Endodermal cell (in vitro differentiated cells): ENCODE measurements around the gene ASTL. TPM values are rescaled to one million over a fixed set of nuclear protein-coding genes. Genes with fewer than 3 reads are reported as not detected.

ENCODE experiments used
- DNase-seq: peaks from one replicate; pipeline ENCODE4 v3.0.0-alpha.2; 2017
- H3K27ac ChIP-seq: 2 replicates; pipeline ENCODE4 v1.5.1; 2013; ENCODE audit warnings: mild to moderate bottlenecking, low read depth, low read length, moderate library complexity
- H3K27me3 ChIP-seq: 2 replicates; pipeline ENCODE4 v1.6.1; 2013; ENCODE audit warnings: mild to moderate bottlenecking, low read length, moderate library complexity; ENCODE audit not compliant: insufficient read depth, control insufficient read depth, poor library complexity, severe bottlenecking
- H3K36me3 ChIP-seq: 2 replicates; pipeline ENCODE4 v1.7.0; 2013; ENCODE audit warnings: mild to moderate bottlenecking, low read length, moderate library complexity; ENCODE audit not compliant: control insufficient read depth, insufficient read depth
- H3K4me1 ChIP-seq: one replicate; pipeline ENCODE4 v1.7.0; 2013; ENCODE audit warnings: low read length; ENCODE audit not compliant: control insufficient read depth, insufficient read depth
- H3K4me3 ChIP-seq: 2 replicates; pipeline ENCODE4 v1.5.1; 2013; ENCODE audit warnings: mild to moderate bottlenecking, low read length, moderate library complexity
- H3K9ac ChIP-seq: 2 replicates; pipeline ENCODE4 v1.6.1; 2013; ENCODE audit warnings: mild to moderate bottlenecking, low read length, moderate library complexity; ENCODE audit not compliant: poor library complexity, severe bottlenecking; ENCODE audit errors: extremely low read depth
- H3K9me3 ChIP-seq: 2 replicates; pipeline ENCODE4 v1.6.1; 2013; ENCODE audit warnings: mild to moderate bottlenecking, low read length, moderate library complexity; ENCODE audit not compliant: control insufficient read depth
- H3K27ac Mint-ChIP-seq: 2 replicates; pipeline ENCODE4 v1.8.0; 2020; ENCODE audit warnings: mixed read lengths
- H3K27me3 Mint-ChIP-seq: 2 replicates; pipeline ENCODE4 v1.8.0; 2021; ENCODE audit warnings: mild to moderate bottlenecking, mixed read lengths; ENCODE audit not compliant: insufficient read depth
- H3K36me3 Mint-ChIP-seq: 2 replicates; pipeline ENCODE4 v1.8.0; 2020; ENCODE audit warnings: low read depth, mixed read lengths
- H3K4me1 Mint-ChIP-seq: 2 replicates; pipeline ENCODE4 v1.8.0; 2020; ENCODE audit warnings: mixed read lengths
- H3K4me3 Mint-ChIP-seq: 2 replicates; pipeline ENCODE4 v1.8.0; 2020; ENCODE audit warnings: mild to moderate bottlenecking, moderate library complexity, mixed read lengths
- H3K9me3 Mint-ChIP-seq: 2 replicates; pipeline ENCODE4 v1.8.0; 2020; ENCODE audit warnings: mild to moderate bottlenecking, mixed read lengths
- CTCF ChIP-seq: fragments of 200-600 bp; sonication (generic); conservative IDR thresholded peaks from 2 replicates; pipeline ENCODE4 v1.5.0; 2021; ENCODE audit warnings: antibody characterized with exemption, mild to moderate bottlenecking
- WGBS, 2 experiments: methylation state at CpG; one replicate each; pipeline versions ENCODE4 v1.1.5 to v1.1.7; 2013; ENCODE audit warnings: missing lambda C conversion rate in 2 of 2, mixed read lengths in 1 of 2; ENCODE audit not compliant: insufficient coverage in 1 of 2, insufficient read length in 1 of 2; 5-methylcytosine and 5-hydroxymethylcytosine counted together
- total RNA-seq, 2 donors: library from RNA; stranded (reverse); fragmentation: NEBNext Ultra II Directional in 1 of 2; extraction: Animal tissue kit (Norgen Biotek cat#: 25700) in 1 of 2; gene quantifications; 2 replicates in 1 of 2; 3 replicates in 1 of 2; pipeline ENCODE4 v1.2.1, GENCODE V29; 2021

Gene ASTL
- total RNA-seq, 2 donors from 2014 or later = not detected

- no peaks in the 10 kb centered on the region for H3K9me3 Mint-ChIP-seq
- H3K4me1 Mint-ChIP-seq = no peaks in the 10 kb centered on the region
- 86 to 98% methylated on average over 4 to 6 of the region's 6 CpGs for WGBS, 2 experiments
- Histone ChIP-seq H3K27ac (no peak overlapping the region), H3K9ac (no peak overlapping the region), H3K9me3 (no peaks in the 10 kb centered on the region), H3K4me3 (no peak overlapping the region), H3K36me3 (no peaks in the 10 kb centered on the region), H3K4me1 (no peaks in the 10 kb centered on the region), H3K27me3 (no peaks in the 10 kb centered on the region)
- H3K27me3 Mint-ChIP-seq = no peaks in the 10 kb centered on the region
- H3K36me3 Mint-ChIP-seq = no peaks in the 10 kb centered on the region
- H3K4me3 Mint-ChIP-seq = no peak overlapping the region
- TF ChIP-seq CTCF = no peak
- no peak overlapping the region for H3K27ac Mint-ChIP-seq
- no peak for DNase-seq
These were observed 37.6 kb upstream of the ASTL start for GRCh38 chr2:96175951-96176350.

GRCh38 chr2:96174251-96175144 lies 36.2 kb upstream of the ASTL start:
- no peaks in the 10 kb centered on the region for H3K4me1 ChIP-seq
- H3K27ac Mint-ChIP-seq = no peak overlapping the region
- DNase-seq = peak; percentile 94
- no peaks in the 10 kb centered on the region for H3K4me1 Mint-ChIP-seq
- H3K27me3 ChIP-seq = no peaks in the 10 kb centered on the region
- H3K27me3 Mint-ChIP-seq = no peaks in the 10 kb centered on the region
- 56 to 59% methylated on average over 6 to 8 of the region's 8 CpGs for WGBS, 2 experiments
- H3K36me3 ChIP-seq = no peaks in the 10 kb centered on the region
- no peaks in the 10 kb centered on the region for H3K36me3 Mint-ChIP-seq
- H3K9ac ChIP-seq = no peak overlapping the region
- peak; percentile 96 for TF ChIP-seq CTCF
- no peak overlapping the region for H3K4me3 ChIP-seq
- H3K27ac ChIP-seq = no peak overlapping the region
- peaks cover 7% of the 10 kb centered on the region for H3K9me3 ChIP-seq
- H3K9me3 Mint-ChIP-seq = peaks cover 4% of the 10 kb centered on the region
- no peak overlapping the region for H3K4me3 Mint-ChIP-seq

GRCh38 chr2:96171831-96172230 lies 33.5 kb upstream of the ASTL start:
- Histone ChIP-seq H3K27me3 (no peaks in the 10 kb centered on the region), H3K9me3 (peaks cover 7% of the 10 kb centered on the region), H3K27ac (no peak overlapping the region), H3K9ac (no peak overlapping the region), H3K4me3 (no peak overlapping the region), H3K4me1 (no peaks in the 10 kb centered on the region), H3K36me3 (no peaks in the 10 kb centered on the region)
- Mint-ChIP-seq H3K36me3 (no peaks in the 10 kb centered on the region), H3K4me1 (no peaks in the 10 kb centered on the region), H3K27ac (no peak overlapping the region), H3K4me3 (no peak overlapping the region), H3K27me3 (no peaks in the 10 kb centered on the region), H3K9me3 (peaks cover 6% of the 10 kb centered on the region)
- no peak for DNase-seq
- WGBS, 2 experiments = 91 to 99% methylated on average over 10 to 15 of the region's 15 CpGs
- TF ChIP-seq CTCF = no peak
